ENCODE data around the gene CA10. TPM values are rescaled to one million over a fixed set of nuclear protein-coding genes. Genes with fewer than 3 reads are reported as not detected.

Gene CA10
- total RNA-seq, 1 donor from 2014 or later = 2.0 TPM

GRCh38 chr17:51742571-51742970 is 415.9 kb downstream of the CA10 start:
- intact Hi-C loops (cut with DNase I) = no loop called here
- no peaks in the 10 kb centered on the region for H3K36me3 ChIP-seq

GRCh38 chr17:51741458-51741857 is 417.1 kb downstream of the CA10 start:
- H3K4me1 ChIP-seq = no peaks in the 10 kb centered on the region
- no peak overlapping the region for H3K27ac ChIP-seq
- H3K27me3 ChIP-seq = no peaks in the 10 kb centered on the region
- no peaks in the 10 kb centered on the region for H3K9me3 ChIP-seq
- no peak for TF ChIP-seq POLR2AphosphoS5 (IDR thresholded peaks at IDR 0.05; ENCODE audit: insufficient read depth in 1 of 2, low read depth in 1 of 2)
- TF ChIP-seq, protein P1, sequence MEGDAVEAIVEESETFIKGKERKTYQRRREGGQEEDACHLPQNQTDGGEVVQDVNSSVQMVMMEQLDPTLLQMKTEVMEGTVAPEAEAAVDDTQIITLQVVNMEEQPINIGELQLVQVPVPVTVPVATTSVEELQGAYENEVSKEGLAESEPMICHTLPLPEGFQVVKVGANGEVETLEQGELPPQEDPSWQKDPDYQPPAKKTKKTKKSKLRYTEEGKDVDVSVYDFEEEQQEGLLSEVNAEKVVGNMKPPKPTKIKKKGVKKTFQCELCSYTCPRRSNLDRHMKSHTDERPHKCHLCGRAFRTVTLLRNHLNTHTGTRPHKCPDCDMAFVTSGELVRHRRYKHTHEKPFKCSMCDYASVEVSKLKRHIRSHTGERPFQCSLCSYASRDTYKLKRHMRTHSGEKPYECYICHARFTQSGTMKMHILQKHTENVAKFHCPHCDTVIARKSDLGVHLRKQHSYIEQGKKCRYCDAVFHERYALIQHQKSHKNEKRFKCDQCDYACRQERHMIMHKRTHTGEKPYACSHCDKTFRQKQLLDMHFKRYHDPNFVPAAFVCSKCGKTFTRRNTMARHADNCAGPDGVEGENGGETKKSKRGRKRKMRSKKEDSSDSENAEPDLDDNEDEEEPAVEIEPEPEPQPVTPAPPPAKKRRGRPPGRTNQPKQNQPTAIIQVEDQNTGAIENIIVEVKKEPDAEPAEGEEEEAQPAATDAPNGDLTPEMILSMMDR (IDR thresholded peaks at IDR 0.05) = no peak
- TF ChIP-seq POLR2A (IDR thresholded peaks at IDR 0.05) = no peak
- no peaks in the 10 kb centered on the region for H3K36me3 ChIP-seq
- intact Hi-C loops (cut with DNase I) = no loop called here
- no peak for DNase-seq (ENCODE audit: extremely low spot score in 2 of 2)
- H3K4me3 ChIP-seq = no peak overlapping the region

More at GRCh38 chr17:51742571-51742970, 415.9 kb downstream of the CA10 start:
- DNase-seq (ENCODE audit: extremely low spot score in 2 of 2) = no peak
- Histone ChIP-seq H3K27me3 (no peaks in the 10 kb centered on the region), H3K4me3 (no peak overlapping the region), H3K4me1 (no peaks in the 10 kb centered on the region), H3K9me3 (no peaks in the 10 kb centered on the region), H3K27ac (no peak overlapping the region)
- TF ChIP-seq POLR2AphosphoS5 (IDR thresholded peaks at IDR 0.05; ENCODE audit: insufficient read depth in 1 of 2, low read depth in 1 of 2) = no peak
- TF ChIP-seq POLR2A (IDR thresholded peaks at IDR 0.05) = no peak
- TF ChIP-seq, protein P1 (IDR thresholded peaks at IDR 0.05) = no peak

GRCh38 chr17:51740531-51740930 is 418.0 kb downstream of the CA10 start:
- TF ChIP-seq, protein P1 (IDR thresholded peaks at IDR 0.05) = no peak
- no peak for TF ChIP-seq POLR2AphosphoS5 (IDR thresholded peaks at IDR 0.05; ENCODE audit: insufficient read depth in 1 of 2, low read depth in 1 of 2)
- TF ChIP-seq POLR2A (IDR thresholded peaks at IDR 0.05) = no peak
- Histone ChIP-seq H3K4me1 (no peaks in the 10 kb centered on the region), H3K4me3 (no peak overlapping the region), H3K27ac (no peak overlapping the region), H3K9me3 (no peaks in the 10 kb centered on the region), H3K27me3 (no peaks in the 10 kb centered on the region), H3K36me3 (no peaks in the 10 kb centered on the region)
- intact Hi-C loops (cut with DNase I) = no loop called here
- no peak for DNase-seq (ENCODE audit: extremely low spot score in 2 of 2)

DNA sequence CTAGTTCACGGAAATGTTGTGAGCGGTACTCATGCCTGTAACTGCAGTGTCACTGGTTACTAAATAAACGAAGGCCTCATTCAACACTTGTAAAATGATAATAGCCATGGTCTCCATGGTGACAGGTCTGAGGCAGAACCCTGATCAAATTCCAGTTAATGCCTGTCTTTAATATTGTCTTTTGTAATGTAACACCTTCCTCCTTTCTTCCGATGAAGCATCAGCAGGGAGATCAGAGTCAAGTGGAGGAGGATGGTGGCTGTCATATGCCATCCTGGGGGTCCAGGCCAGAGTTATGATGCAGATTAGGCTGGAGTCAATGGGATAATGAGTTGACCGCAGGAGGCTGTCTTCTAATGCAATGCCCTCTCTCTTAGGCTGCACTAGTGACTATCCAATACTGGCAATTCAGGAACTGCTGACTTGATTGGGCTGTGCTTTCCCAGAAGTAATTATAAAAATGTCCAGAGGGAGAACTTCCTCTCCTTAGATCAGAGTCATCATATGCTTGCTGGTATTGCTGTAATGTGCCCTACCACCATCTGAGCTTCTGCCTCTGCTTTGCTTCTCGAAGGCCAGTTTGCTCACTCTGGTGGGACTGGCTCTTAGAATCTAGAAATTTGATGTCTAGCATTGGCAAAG is 419.1 kb downstream of the CA10 start:
- Histone ChIP-seq H3K9me3 (no peaks in the 10 kb centered on the region), H3K36me3 (no peaks in the 10 kb centered on the region), H3K27ac (no peak overlapping the region), H3K4me1 (no peaks in the 10 kb centered on the region), H3K27me3 (no peaks in the 10 kb centered on the region), H3K4me3 (no peak overlapping the region)
- TF ChIP-seq POLR2AphosphoS5 (IDR thresholded peaks at IDR 0.05; ENCODE audit: insufficient read depth in 1 of 2, low read depth in 1 of 2) (no peak), POLR2A (IDR thresholded peaks at IDR 0.05) (no peak)
- TF ChIP-seq, protein P1 (IDR thresholded peaks at IDR 0.05) = no peak
- intact Hi-C loops (cut with DNase I) = no loop called here
- no peak for DNase-seq (ENCODE audit: extremely low spot score in 2 of 2)

- H3K27me3 ChIP-seq = no peaks in the 10 kb centered on the region
- H3K4me3 ChIP-seq = no peak overlapping the region
- intact Hi-C loops (cut with DNase I) = no loop called here
- no peak overlapping the region for H3K27ac ChIP-seq
- H3K36me3 ChIP-seq = no peaks in the 10 kb centered on the region
- TF ChIP-seq, protein P1 (IDR thresholded peaks at IDR 0.05) = no peak
- TF ChIP-seq POLR2AphosphoS5 (IDR thresholded peaks at IDR 0.05; ENCODE audit: insufficient read depth in 1 of 2, low read depth in 1 of 2) (no peak), POLR2A (IDR thresholded peaks at IDR 0.05) (no peak)
- no peaks in the 10 kb centered on the region for H3K4me1 ChIP-seq
- DNase-seq (ENCODE audit: extremely low spot score in 2 of 2) = no peak
- H3K9me3 ChIP-seq = no peaks in the 10 kb centered on the region
These were observed 422.2 kb downstream of the CA10 start for GRCh38 chr17:51736356-51736755.

All from vagina (tissue), 2 donors.